Adrenal gland (tissue), 5 donors: ENCODE results near the gene LMBRD1.

ENCODE experiments used
- CTCF ChIP-seq, 6 experiments: fragments of 450-650 bp in 4 of 6; fragments of 200-600 bp in 2 of 6; sonication (generic) in 1 of 6; IDR thresholded peaks; 1 replicate in 5 of 6; 2 replicates in 1 of 6; pipeline versions ENCODE4 v1.5.1 to v1.8.0; 2016 to 2021; ENCODE audit warnings: antibody characterized with exemption in 6 of 6, mild to moderate bottlenecking in 2 of 6, moderate library complexity in 1 of 6
- POLR2A ChIP-seq, 2 donors: fragments of 450-650 bp; IDR thresholded peaks; one replicate each; pipeline ENCODE4 v1.6.1; 2017; ENCODE audit warnings: antibody characterized with exemption in 2 of 2, mild to moderate bottlenecking in 2 of 2, moderate library complexity in 1 of 2
- donor health status: DM: no; HTN: no; CAD: no.

GRCh38 chr6:69820018-69820417 is 23.2 kb upstream of the LMBRD1 start:
- TF ChIP-seq CTCF (IDR thresholded peaks at IDR 0.05) (no peak), POLR2A (IDR thresholded peaks at IDR 0.05) (no peak)
